Subcutaneous abdominal adipose tissue (tissue), 5 donors: ENCODE results near the gene POLD1.

Source experiments
- H3K27ac ChIP-seq: one replicate; pipeline ENCODE4 v1.7.0; 2013; ENCODE audit warnings: low read depth, mild to moderate bottlenecking, inconsistent platforms, low read length, moderate library complexity
- H3K27me3 ChIP-seq, 5 donors: one replicate each; pipeline ENCODE4 v1.7.0; 2013; ENCODE audit warnings: low read length in 5 of 5, inconsistent platforms in 1 of 5; ENCODE audit not compliant: control insufficient read depth in 5 of 5, insufficient read depth in 4 of 5
- H3K36me3 ChIP-seq, 5 donors: one replicate each; pipeline ENCODE4 v1.7.0; 2013; ENCODE audit warnings: low read length in 5 of 5; ENCODE audit not compliant: control insufficient read depth in 5 of 5, insufficient read depth in 5 of 5
- H3K4me1 ChIP-seq, 5 donors: one replicate each; pipeline ENCODE4 v1.7.0; 2013; ENCODE audit warnings: low read length in 5 of 5, mild to moderate bottlenecking in 3 of 5, moderate library complexity in 1 of 5; ENCODE audit not compliant: control insufficient read depth in 5 of 5, insufficient read depth in 5 of 5
- H3K4me3 ChIP-seq, 5 donors: one replicate each; pipeline ENCODE4 v1.7.0; 2013; ENCODE audit warnings: low read length in 5 of 5, low read depth in 1 of 5
- H3K9ac ChIP-seq, 5 donors: one replicate each; pipeline ENCODE4 v1.7.0; 2013; ENCODE audit warnings: low read length in 5 of 5, mild to moderate bottlenecking in 4 of 5, moderate library complexity in 3 of 5
- H3K9me3 ChIP-seq, 5 donors: one replicate each; pipeline ENCODE4 v1.7.0; 2013; ENCODE audit warnings: low read length in 5 of 5; ENCODE audit not compliant: control insufficient read depth in 5 of 5
- donor health status: healthy.
- donor health status: healthy.
- donor health status: healthy.
- donor health status: healthy.
- donor health status: healthy.

The POLD1 gene

GRCh38 chr19:50417111-50418081 is 33.2 kb downstream of the POLD1 start:
- Histone ChIP-seq H3K27ac (no peak overlapping the region), H3K9me3 (peaks cover 0 to 2% (median 0%) of the 10 kb centered on the region in 5 donors), H3K4me1 (peaks cover 0 to 14% (median 2%) of the 10 kb centered on the region in 5 donors), H3K36me3 (peaks cover 0 to 5% (median 2%) of the 10 kb centered on the region in 5 donors), H3K4me3 (no peak overlapping the region), H3K27me3 (peaks cover 20 to 35% (median 32%) of the 10 kb centered on the region in 5 donors), H3K9ac (no peak overlapping the region)

GRCh38 chr19:50418176-50419021 is 34.3 kb downstream of the POLD1 start, which contains the start of gene SPIB:
Gene SPIB, plus strand, starts transcription at chr19:50418938. Its CDS starts 25 bp downstream, at chr19:50418963.
- Histone ChIP-seq H3K27ac (no peak within 1 kb of the TSS), H3K9ac (no peak within 1 kb of the TSS), H3K4me1 (peaks cover 0 to 14% (median 2%) of the 10 kb centered on the region in 5 donors), H3K36me3 (peaks cover 0 to 4% (median 2%) of the 10 kb centered on the region in 5 donors), H3K27me3 (peaks cover 20 to 39% (median 36%) of the 10 kb centered on the region in 5 donors), H3K9me3 (peaks cover 0 to 2% (median 0%) of the 10 kb centered on the region in 5 donors), H3K4me3 (no peak within 1 kb of the TSS)

GRCh38 chr19:50419022-50419579 is 35.0 kb downstream of the POLD1 start:
- Histone ChIP-seq H3K27ac (no peak overlapping the region), H3K9me3 (peaks cover 0 to 2% (median 0%) of the 10 kb centered on the region in 5 donors), H3K27me3 (peaks cover 20 to 41% (median 39%) of the 10 kb centered on the region in 5 donors), H3K4me1 (peaks cover 0 to 14% (median 2%) of the 10 kb centered on the region in 5 donors), H3K9ac (no peak overlapping the region), H3K4me3 (no peak overlapping the region), H3K36me3 (no peaks in the 10 kb centered on the region)

GRCh38 chr19:50419580-50420035 is 35.5 kb downstream of the POLD1 start:
- Histone ChIP-seq H3K27me3 (peaks cover 20 to 41% (median 39%) of the 10 kb centered on the region in 5 donors), H3K36me3 (no peaks in the 10 kb centered on the region), H3K9me3 (peaks cover 0 to 2% (median 0%) of the 10 kb centered on the region in 5 donors), H3K9ac (no peak overlapping the region), H3K4me3 (no peak overlapping the region), H3K27ac (no peak overlapping the region), H3K4me1 (peaks cover 0 to 13% (median under 1%) of the 10 kb centered on the region in 5 donors)

- no peak overlapping the region for H3K4me3 ChIP-seq
- H3K27me3 ChIP-seq: peaks cover 20 to 41% (median 39%) of the 10 kb centered on the region in 5 donors
Observed at GRCh38 chr19:50420127-50420526, 36.0 kb downstream of the POLD1 start.

GRCh38 chr19:50420808-50421207 is 36.7 kb downstream of the POLD1 start:
- no peak overlapping the region for H3K9ac ChIP-seq

More at GRCh38 chr19:50420127-50420526, 36.0 kb downstream of the POLD1 start:
- Histone ChIP-seq H3K9me3 (peaks cover 0 to 2% (median 0%) of the 10 kb centered on the region in 5 donors), H3K9ac (no peak overlapping the region), H3K4me1 (peaks cover 0 to 9% (median 0%) of the 10 kb centered on the region in 5 donors), H3K36me3 (no peaks in the 10 kb centered on the region), H3K27ac (no peak overlapping the region)

GRCh38 chr19:50422397-50423278 is 38.5 kb downstream of the POLD1 start:
- H3K27me3 ChIP-seq: peaks cover 17 to 35% (median 34%) of the 10 kb centered on the region in 5 donors
- peaks cover 0 to 1% (median under 1%) of the 10 kb centered on the region in 5 donors for H3K4me1 ChIP-seq
- H3K36me3 ChIP-seq: no peaks in the 10 kb centered on the region
- H3K27ac ChIP-seq: no peak overlapping the region
- H3K9ac ChIP-seq: no peak overlapping the region
- H3K9me3 ChIP-seq: peaks cover 0 to 2% (median 0%) of the 10 kb centered on the region in 5 donors
- no peak overlapping the region for H3K4me3 ChIP-seq

More at GRCh38 chr19:50420808-50421207, 36.7 kb downstream of the POLD1 start:
- Histone ChIP-seq H3K4me1 (peaks cover 0 to 5% (median 0%) of the 10 kb centered on the region in 5 donors), H3K27me3 (peaks cover 20 to 41% (median 39%) of the 10 kb centered on the region in 5 donors), H3K4me3 (no peak overlapping the region), H3K9me3 (peaks cover 0 to 2% (median 0%) of the 10 kb centered on the region in 5 donors), H3K36me3 (no peaks in the 10 kb centered on the region), H3K27ac (no peak overlapping the region)

GRCh38 chr19:50423279-50424113 is 39.3 kb downstream of the POLD1 start:
- no peak overlapping the region for H3K4me3 ChIP-seq

More at GRCh38 chr19:50423279-50424113, 39.3 kb downstream of the POLD1 start:
- peaks cover 9 to 34% (median 29%) of the 10 kb centered on the region in 5 donors for H3K27me3 ChIP-seq
- H3K36me3 ChIP-seq: no peaks in the 10 kb centered on the region
- no peak overlapping the region for H3K27ac ChIP-seq
- H3K9ac ChIP-seq: no peak overlapping the region
- H3K4me1 ChIP-seq: peaks cover 0 to 10% (median 9%) of the 10 kb centered on the region in 5 donors
- peaks cover 0 to 2% (median 0%) of the 10 kb centered on the region in 5 donors for H3K9me3 ChIP-seq
